Measurements from ENCODE around the gene SRF. TPM values are rescaled to one million over a fixed set of nuclear protein-coding genes. Genes with fewer than 3 reads are reported as not detected.
A peak's percentile ranks its signal among the peaks of the same experiment; 100 is the strongest.

SRF gene
- total and polyA plus RNA-seq, 2 of the 4 experiments (the other 2 are of a cell fraction): 20.6 to 56.3 TPM

DNA sequence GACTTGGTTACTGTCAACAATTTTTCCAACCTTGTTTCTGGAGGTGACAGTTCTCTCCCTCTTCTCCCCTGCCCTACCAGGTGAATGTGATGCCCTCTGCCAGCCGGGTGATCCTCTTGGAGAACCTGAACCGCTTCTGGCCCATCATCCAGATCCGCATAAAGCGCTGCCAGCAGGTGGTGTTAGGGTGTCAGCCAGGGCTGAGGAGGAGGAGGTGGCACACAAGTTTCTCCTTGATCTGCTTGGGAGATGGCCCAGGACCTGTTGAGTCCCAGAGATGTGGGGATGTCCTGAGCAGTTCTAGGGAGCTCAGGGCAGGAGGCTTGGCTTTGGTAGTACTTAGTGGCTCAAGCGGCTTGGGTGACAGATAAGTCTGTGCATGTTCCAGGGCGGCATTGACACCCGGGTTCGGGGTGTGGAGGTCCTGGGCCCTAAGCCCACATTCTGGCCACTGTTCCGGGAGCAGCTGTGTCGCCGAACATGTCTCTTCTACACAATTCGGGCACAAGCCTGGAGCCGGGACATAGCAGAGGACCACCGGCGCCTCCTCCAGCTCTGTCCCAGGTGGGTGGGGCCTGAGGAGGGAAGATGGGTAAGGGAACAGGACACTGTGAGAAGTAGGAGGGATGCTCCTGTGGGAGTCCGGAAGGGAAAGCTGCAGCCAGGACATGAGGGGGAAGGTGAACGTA is 32.1 kb downstream of the SRF start:
- H4K91ac ChIP-seq (ENCODE audit: insufficient read depth, low read depth, low read length): no peak overlapping the region
- H3K9me3 ChIP-seq (ENCODE audit: control insufficient read depth, insufficient read depth, low read length): no peaks in the 10 kb centered on the region; the same call in 1 of the 2 replicates
- H4K5ac ChIP-seq (ENCODE audit: low read depth, low read length): no peak overlapping the region
- H4K8ac ChIP-seq (ENCODE audit: low read depth in 2 of 2, low read length in 2 of 2): no peak overlapping the region
- dilution Hi-C loops (cut with HindIII; ENCODE audit: low sequenced_read_pairs, unreplicated experiment): no loop called here
- H3K4me3 ChIP-seq (ENCODE audit: insufficient read depth, low read depth, low read length): no peak overlapping the region
- no peak overlapping the region for H3K56ac ChIP-seq (ENCODE audit: extremely low read depth, insufficient read depth, low read length)
- CTCF ChIA-PET: no interaction called here
- ATAC-seq (ENCODE audit: low read depth) (no peak), DNase-seq (no peak)
- in situ Hi-C loops (cut with MboI; ENCODE audit: low sequenced_read_pairs): no loop called here
- H3K36me3 ChIP-seq (ENCODE audit: control insufficient read depth, insufficient read depth, low read length): peaks cover 35% of the 10 kb centered on the region
- no peaks in the 10 kb centered on the region for H3K79me1 ChIP-seq (ENCODE audit: low read depth in 1 of 2, low read length in 2 of 2)
- no peak overlapping the region for H2BK5ac ChIP-seq (ENCODE audit: low read depth, low read length, poor library complexity, severe bottlenecking)
- no peak overlapping the region for H2AK5ac ChIP-seq (ENCODE audit: low read depth, low read length)
- 92% methylated on average over 11 of the region's 17 CpGs; no CpG with 5 or more reads in 1 of the 2 experiments for WGBS, 2 experiments (ENCODE audit: extremely low coverage in 2 of 2, insufficient read length in 1 of 2)
- H3K14ac ChIP-seq (replicated peaks; ENCODE audit: low read depth, low read length): no peak overlapping the region
- H3K4me1 ChIP-seq (ENCODE audit: control insufficient read depth, insufficient read depth, low read length): no peaks in the 10 kb centered on the region
- H3K9me1 ChIP-seq (ENCODE audit: insufficient read depth, low read length): no peaks in the 10 kb centered on the region; the same call in 1 of the 2 replicates
- H3K27ac ChIP-seq (ENCODE audit: insufficient read depth, low read length): no peak overlapping the region
- H3K4ac ChIP-seq (ENCODE audit: low read depth, low read length): no peak overlapping the region
- no TSS peak for BruUV-seq (replicated peaks)
- TF ChIP-seq SMC3 (IDR thresholded peaks at IDR 0.05; ENCODE audit: low read depth, low read length): no peak
- no peak for TF ChIP-seq NFE2L2 (IDR thresholded peaks at IDR 0.05; ENCODE audit: low read depth, low read length)
- TF ChIP-seq, protein P1, sequence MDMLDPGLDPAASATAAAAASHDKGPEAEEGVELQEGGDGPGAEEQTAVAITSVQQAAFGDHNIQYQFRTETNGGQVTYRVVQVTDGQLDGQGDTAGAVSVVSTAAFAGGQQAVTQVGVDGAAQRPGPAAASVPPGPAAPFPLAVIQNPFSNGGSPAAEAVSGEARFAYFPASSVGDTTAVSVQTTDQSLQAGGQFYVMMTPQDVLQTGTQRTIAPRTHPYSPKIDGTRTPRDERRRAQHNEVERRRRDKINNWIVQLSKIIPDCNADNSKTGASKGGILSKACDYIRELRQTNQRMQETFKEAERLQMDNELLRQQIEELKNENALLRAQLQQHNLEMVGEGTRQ (IDR thresholded peaks at IDR 0.05; ENCODE audit: low read depth, low read length): no peak
- TF ChIP-seq CEBPB (IDR thresholded peaks at IDR 0.05; ENCODE audit: low read depth, low read length): no peak
- TF ChIP-seq MAFK (IDR thresholded peaks at IDR 0.05; ENCODE audit: low read depth, low read length): no peak
- TF ChIP-seq POLR2A (IDR thresholded peaks at IDR 0.05; ENCODE audit: low read depth, low read length): no peak
- no peak for TF ChIP-seq CHD1 (IDR thresholded peaks at IDR 0.05; ENCODE audit: low read depth, low read length)
- TF ChIP-seq, protein P2, sequence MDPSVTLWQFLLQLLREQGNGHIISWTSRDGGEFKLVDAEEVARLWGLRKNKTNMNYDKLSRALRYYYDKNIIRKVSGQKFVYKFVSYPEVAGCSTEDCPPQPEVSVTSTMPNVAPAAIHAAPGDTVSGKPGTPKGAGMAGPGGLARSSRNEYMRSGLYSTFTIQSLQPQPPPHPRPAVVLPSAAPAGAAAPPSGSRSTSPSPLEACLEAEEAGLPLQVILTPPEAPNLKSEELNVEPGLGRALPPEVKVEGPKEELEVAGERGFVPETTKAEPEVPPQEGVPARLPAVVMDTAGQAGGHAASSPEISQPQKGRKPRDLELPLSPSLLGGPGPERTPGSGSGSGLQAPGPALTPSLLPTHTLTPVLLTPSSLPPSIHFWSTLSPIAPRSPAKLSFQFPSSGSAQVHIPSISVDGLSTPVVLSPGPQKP (IDR thresholded peaks at IDR 0.05; ENCODE audit: borderline replicate concordance, low read depth, low read length): no peak
- TF ChIP-seq MXI1 (IDR thresholded peaks at IDR 0.05; ENCODE audit: borderline replicate concordance, low read depth, low read length): no peak
- no peak for TF ChIP-seq RAD21 (IDR thresholded peaks at IDR 0.05; ENCODE audit: low read length)
- TF ChIP-seq, protein P3, sequence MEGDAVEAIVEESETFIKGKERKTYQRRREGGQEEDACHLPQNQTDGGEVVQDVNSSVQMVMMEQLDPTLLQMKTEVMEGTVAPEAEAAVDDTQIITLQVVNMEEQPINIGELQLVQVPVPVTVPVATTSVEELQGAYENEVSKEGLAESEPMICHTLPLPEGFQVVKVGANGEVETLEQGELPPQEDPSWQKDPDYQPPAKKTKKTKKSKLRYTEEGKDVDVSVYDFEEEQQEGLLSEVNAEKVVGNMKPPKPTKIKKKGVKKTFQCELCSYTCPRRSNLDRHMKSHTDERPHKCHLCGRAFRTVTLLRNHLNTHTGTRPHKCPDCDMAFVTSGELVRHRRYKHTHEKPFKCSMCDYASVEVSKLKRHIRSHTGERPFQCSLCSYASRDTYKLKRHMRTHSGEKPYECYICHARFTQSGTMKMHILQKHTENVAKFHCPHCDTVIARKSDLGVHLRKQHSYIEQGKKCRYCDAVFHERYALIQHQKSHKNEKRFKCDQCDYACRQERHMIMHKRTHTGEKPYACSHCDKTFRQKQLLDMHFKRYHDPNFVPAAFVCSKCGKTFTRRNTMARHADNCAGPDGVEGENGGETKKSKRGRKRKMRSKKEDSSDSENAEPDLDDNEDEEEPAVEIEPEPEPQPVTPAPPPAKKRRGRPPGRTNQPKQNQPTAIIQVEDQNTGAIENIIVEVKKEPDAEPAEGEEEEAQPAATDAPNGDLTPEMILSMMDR (conservative IDR thresholded peaks at IDR 0.05; ENCODE audit: low read depth, low read length): no peak
- no peak for TF ChIP-seq RCOR1 (IDR thresholded peaks at IDR 0.05; ENCODE audit: insufficient replicate concordance, low read length)
- no peak for TF ChIP-seq MAZ (IDR thresholded peaks at IDR 0.05; ENCODE audit: borderline replicate concordance, low read depth, low read length)
- no peak overlapping the region for H3K4me2 ChIP-seq (ENCODE audit: low read depth, low read length)
- H2BK15ac ChIP-seq (ENCODE audit: low read depth, low read length): no peak overlapping the region
- POLR2A ChIA-PET (ENCODE audit: unreplicated experiment): no interaction called here
- H3K27me3 ChIP-seq (ENCODE audit: control insufficient read depth, insufficient read depth, low read length): no peaks in the 10 kb centered on the region
- no peaks in the 10 kb centered on the region for H4K20me1 ChIP-seq (ENCODE audit: insufficient read depth, low read length)
- no peak overlapping the region for H2AFZ ChIP-seq (replicated peaks; ENCODE audit: low read length, poor library complexity)
- intact Hi-C loops (cut with micrococcal nuclease): no loop called here
- no peak overlapping the region for H3K23ac ChIP-seq (ENCODE audit: low read depth, low read length)
- H2AK9ac ChIP-seq (replicated peaks; ENCODE audit: low read depth, low read length, poor library complexity): peak overlapping the region; percentile 45
- no peak overlapping the region for H3K18ac ChIP-seq (ENCODE audit: low read depth, low read length)
- H2BK120ac ChIP-seq (ENCODE audit: low read depth, low read length): no peak overlapping the region
- H3K9ac ChIP-seq (ENCODE audit: low read depth, low read length): no peak overlapping the region
- no peak overlapping the region for H2BK20ac ChIP-seq (ENCODE audit: low read depth, low read length)

All from IMR-90 (cell line).